Measurements from ENCODE around the gene CYP24A1.
"Not testable (repeated sequence)": the region's sequence is repeated elsewhere in the genome, so short reads cannot be mapped to it uniquely, and the experiment has no call there.

Gene CYP24A1

DNA sequence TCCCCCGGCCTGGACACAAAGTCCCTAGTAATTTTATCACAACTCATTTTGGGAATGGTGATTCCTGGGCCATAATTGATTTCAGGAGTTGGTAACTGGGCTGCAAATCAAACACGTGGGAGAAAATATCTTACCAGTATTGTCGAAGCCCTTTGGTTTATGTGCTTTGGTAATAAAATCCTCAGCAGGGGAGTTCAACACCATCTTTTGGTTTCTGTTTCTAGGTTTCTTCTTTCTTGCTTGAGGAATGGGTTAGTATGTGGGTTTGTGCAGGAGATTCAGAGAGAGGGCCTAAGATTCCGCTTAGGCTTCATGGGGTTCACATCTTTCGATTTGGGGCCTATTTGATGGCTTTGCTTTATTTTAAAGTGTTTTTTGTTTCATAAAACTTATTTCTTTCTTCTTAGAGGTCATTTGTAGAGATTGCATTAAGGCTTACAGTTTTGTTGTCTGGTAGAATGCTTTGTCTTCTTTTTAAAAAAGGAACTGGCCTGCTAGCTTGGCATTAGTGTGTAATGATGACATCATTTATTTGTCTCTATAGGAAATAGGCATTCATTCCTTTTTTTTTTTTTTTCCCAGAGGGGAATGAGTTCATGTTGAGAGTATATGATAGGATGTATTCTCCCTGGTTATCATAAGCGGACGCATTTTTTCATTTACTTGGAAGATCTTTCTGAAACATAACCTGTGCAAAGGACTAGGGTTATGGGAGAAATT lies 45.8 kb downstream of the CYP24A1 start:
- TF ChIP-seq, protein P1, sequence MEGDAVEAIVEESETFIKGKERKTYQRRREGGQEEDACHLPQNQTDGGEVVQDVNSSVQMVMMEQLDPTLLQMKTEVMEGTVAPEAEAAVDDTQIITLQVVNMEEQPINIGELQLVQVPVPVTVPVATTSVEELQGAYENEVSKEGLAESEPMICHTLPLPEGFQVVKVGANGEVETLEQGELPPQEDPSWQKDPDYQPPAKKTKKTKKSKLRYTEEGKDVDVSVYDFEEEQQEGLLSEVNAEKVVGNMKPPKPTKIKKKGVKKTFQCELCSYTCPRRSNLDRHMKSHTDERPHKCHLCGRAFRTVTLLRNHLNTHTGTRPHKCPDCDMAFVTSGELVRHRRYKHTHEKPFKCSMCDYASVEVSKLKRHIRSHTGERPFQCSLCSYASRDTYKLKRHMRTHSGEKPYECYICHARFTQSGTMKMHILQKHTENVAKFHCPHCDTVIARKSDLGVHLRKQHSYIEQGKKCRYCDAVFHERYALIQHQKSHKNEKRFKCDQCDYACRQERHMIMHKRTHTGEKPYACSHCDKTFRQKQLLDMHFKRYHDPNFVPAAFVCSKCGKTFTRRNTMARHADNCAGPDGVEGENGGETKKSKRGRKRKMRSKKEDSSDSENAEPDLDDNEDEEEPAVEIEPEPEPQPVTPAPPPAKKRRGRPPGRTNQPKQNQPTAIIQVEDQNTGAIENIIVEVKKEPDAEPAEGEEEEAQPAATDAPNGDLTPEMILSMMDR (IDR thresholded peaks at IDR 0.05; ENCODE audit: low read length, missing control alignments) = no peak
- no peak overlapping the region for H3K4me3 ChIP-seq (replicated peaks; ENCODE audit: low read depth, low read length)
- no peak for DNase-seq (ENCODE audit: low read depth)

- DNase-seq (ENCODE audit: low read depth) = no peak
- no peak overlapping the region for H3K4me3 ChIP-seq (replicated peaks; ENCODE audit: low read depth, low read length)
- TF ChIP-seq, protein P1 (IDR thresholded peaks at IDR 0.05; ENCODE audit: low read length, missing control alignments) = no peak
These were observed 46.8 kb downstream of the CYP24A1 start for GRCh38 chr20:54126806-54127655.

- not testable (repeated sequence) for H3K4me3 ChIP-seq (replicated peaks; ENCODE audit: low read depth, low read length); DNase-seq (ENCODE audit: low read depth)
These were observed 47.5 kb downstream of the CYP24A1 start for GRCh38 chr20:54126328-54126727.

GRCh38 chr20:54123587-54124180 lies 50.1 kb downstream of the CYP24A1 start:
- TF ChIP-seq, protein P1 (IDR thresholded peaks at IDR 0.05; ENCODE audit: low read length, missing control alignments) = no peak
- DNase-seq (ENCODE audit: low read depth) = peak; percentile 89
- no peak overlapping the region for H3K4me3 ChIP-seq (replicated peaks; ENCODE audit: low read depth, low read length)

DNA sequence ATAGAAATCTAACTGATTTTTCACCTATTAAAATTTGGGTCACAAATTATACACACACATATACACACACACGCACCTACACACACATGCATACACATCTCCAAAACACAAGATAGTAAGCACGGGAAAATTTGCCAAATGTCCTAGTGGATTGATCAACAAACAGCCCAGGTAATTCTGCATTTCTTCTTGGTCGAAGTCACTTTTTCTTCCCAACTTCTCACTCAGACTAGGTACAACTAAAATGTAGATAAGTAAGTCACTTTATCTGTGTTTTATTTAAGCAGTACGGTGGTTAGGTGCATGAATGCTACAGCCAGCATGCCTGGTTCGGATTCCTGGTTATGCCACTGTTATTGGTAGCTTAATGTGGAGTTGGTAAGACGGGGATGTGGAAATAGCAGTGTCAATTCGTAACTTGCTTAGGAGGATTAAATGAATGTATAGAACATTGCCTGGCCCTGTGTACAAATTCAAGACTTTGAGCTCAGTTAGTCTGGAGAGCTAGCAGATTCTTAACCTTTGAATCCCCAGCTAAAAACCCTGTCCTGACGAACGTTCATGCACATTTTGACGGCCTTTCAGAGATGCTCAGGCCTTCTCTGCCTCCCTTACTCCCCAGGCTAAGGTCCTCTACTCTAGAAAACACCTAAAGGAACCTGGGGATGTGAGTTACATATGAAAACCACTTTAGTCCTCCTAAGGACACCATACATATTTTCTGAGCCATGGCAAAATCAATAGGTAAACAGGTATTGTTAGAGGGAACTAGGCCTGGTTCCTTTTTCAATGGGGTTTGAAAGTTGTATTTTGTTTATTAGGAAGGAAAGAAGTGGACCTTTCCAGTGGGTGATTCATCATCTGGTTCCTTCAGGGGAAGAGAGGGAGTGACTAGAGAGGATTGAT lies 50.9 kb downstream of the CYP24A1 start:
- TF ChIP-seq, protein P1 (IDR thresholded peaks at IDR 0.05; ENCODE audit: low read length, missing control alignments) = no peak
- H3K4me3 ChIP-seq (replicated peaks; ENCODE audit: low read depth, low read length) = no peak overlapping the region
- no peak for DNase-seq (ENCODE audit: low read depth)

GRCh38 chr20:54122189-54122588 lies 51.6 kb downstream of the CYP24A1 start:
- H3K4me3 ChIP-seq (replicated peaks; ENCODE audit: low read depth, low read length) = no peak overlapping the region
- TF ChIP-seq, protein P1 (IDR thresholded peaks at IDR 0.05; ENCODE audit: low read length, missing control alignments) = no peak
- peak; percentile 50 for DNase-seq (ENCODE audit: low read depth)

Data from fibroblast of pulmonary artery (primary cell).